GM12892 (cell line): ENCODE data around the gene THAP12.
A peak's percentile ranks its signal among the peaks of the same experiment; 100 is the strongest.

ENCODE experiments used
- DNase-seq: peaks from one replicate; pipeline ENCODE4 v3.0.0; 2011; ENCODE audit not compliant: insufficient read length
- FAIRE-seq: peaks from 2 replicates; lab custom pipeline; 2011; peaks lifted over from hg19 to GRCh38; lab: Jason Lieb, UNC
- POLR2A ChIP-seq: IDR thresholded peaks from 2 replicates; pipeline ENCODE4 v1.6.1; 2011; ENCODE audit warnings: low read depth, low read length, control low read depth
- POLR2AphosphoS5 ChIP-seq: IDR thresholded peaks from 2 replicates; pipeline ENCODE4 v1.6.1; 2011; ENCODE audit warnings: low read depth, low read length, control low read depth
- TAF1 ChIP-seq: IDR thresholded peaks from 2 replicates; pipeline ENCODE4 v1.6.1; 2011; ENCODE audit warnings: low read depth, mild to moderate bottlenecking, control low read depth, low read length, borderline replicate concordance

The THAP12 gene

GRCh38 chr11:76395296-76395695 is 14.4 kb upstream of the THAP12 start:
- no peak for TF ChIP-seq TAF1
- no peak for TF ChIP-seq POLR2A
- no peak for TF ChIP-seq POLR2AphosphoS5
- no peak for DNase-seq
- FAIRE-seq = no peak

DNA sequence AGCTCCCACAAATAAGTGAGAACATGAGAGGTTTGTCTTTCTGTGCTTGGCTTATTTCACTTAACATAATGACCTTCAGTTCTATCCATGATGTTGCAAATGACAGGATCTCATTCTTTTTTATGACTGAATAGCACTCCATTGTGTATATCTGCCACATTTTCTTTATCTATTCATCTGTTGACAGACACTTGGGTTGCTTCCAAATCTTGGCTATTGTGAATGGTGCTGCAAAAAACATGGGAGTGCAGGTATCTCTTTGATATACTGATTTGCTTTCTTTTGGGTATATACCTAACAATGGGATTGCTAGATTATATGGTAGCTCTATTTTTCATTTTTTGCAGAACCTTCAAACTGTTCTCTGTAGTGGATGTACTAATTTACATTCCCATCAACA is 13.5 kb upstream of the THAP12 start:
- DNase-seq (no peak), FAIRE-seq (no peak)
- TF ChIP-seq POLR2A = no peak
- no peak for TF ChIP-seq TAF1
- no peak for TF ChIP-seq POLR2AphosphoS5

DNA sequence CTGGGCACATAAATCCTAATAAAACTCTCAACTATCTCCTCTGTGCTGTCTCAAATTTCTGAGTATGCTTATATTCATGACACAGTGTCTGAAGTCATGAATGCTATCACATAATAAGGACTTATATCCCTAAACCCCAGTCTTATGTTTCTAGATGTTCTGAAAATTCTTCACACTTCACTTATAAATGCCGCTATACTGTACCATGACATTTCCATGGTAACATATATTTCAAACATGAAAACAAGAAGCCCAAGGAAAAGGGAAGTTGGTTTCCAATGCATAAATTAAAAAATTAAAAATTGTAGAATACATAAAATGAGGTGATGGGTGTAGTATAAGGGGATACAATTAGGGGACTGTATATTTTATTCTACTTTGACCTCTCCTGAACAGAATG is 11.9 kb upstream of the THAP12 start:
- DNase-seq (no peak), FAIRE-seq (no peak)
- TF ChIP-seq POLR2A (no peak), TAF1 (no peak), POLR2AphosphoS5 (no peak)

DNA sequence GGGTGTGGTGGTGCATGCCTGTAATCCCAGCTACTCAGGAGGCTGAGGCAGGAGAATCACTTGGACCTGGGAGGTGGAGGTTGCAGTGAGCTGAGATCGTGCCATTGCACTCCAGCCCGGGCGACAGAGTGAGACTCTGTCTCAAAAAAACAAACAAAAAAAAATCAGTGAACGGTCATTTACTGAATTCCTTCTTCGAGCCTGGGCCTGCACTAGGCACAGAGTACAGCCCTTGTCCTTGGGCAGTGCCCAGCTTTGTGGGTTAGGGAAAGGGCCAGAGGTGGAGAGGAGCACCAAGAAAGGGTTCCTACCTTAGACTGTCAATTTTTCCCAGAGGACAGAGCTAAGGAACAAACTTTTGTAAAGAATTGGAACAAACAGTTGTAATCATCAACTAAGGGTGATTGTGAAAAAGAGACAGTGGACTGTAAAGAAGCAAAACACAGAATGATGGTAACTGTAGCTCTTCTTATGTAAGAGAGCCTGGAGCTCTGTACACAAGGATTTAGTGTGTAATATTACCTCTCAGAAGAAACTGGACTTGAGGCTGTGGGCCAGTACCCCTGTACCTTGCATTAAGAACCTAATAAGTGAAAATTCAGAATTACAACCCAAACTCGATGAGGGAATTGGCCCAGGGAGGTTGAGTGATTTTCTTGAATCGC is 11.0 kb upstream of the THAP12 start:
- DNase-seq = no peak
- TF ChIP-seq POLR2AphosphoS5 (no peak), TAF1 (no peak), POLR2A (no peak)
- FAIRE-seq = no peak

DNA sequence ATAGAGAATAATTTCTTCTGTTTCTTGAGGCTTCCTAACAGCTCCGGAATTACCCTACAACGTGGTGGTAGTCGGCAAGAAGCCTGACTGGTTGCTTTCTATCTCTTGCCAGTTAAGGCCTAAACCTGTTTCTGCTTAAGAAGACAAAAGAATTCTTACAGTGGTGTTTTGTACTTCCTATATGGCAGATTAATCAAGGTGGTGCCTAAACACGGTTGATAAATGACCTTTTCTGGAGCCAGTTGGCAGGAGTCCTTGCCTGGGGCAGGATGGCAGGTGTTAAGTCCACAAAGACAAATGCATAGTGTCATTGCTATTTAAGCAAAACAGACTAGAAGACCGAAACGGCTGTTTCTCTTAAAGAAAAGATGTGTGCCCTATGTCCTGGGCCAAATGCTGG is 10.1 kb upstream of the THAP12 start:
- FAIRE-seq = no peak
- TF ChIP-seq TAF1 = no peak
- TF ChIP-seq POLR2AphosphoS5 = no peak
- TF ChIP-seq POLR2A = no peak
- DNase-seq = no peak

GRCh38 chr11:76388408-76388807 is 7.5 kb upstream of the THAP12 start:
- TF ChIP-seq POLR2A (no peak), TAF1 (no peak), POLR2AphosphoS5 (no peak)
- FAIRE-seq (no peak), DNase-seq (no peak)

GRCh38 chr11:76385903-76386302 is 5.0 kb upstream of the THAP12 start:
- FAIRE-seq (no peak), DNase-seq (no peak)
- TF ChIP-seq TAF1 (no peak), POLR2AphosphoS5 (no peak), POLR2A (no peak)

- DNase-seq (no peak), FAIRE-seq (no peak)
- no peak for TF ChIP-seq POLR2A
- TF ChIP-seq TAF1 = no peak
These were observed 1.3 kb upstream of the THAP12 start for GRCh38 chr11:76382209-76382608.

DNA sequence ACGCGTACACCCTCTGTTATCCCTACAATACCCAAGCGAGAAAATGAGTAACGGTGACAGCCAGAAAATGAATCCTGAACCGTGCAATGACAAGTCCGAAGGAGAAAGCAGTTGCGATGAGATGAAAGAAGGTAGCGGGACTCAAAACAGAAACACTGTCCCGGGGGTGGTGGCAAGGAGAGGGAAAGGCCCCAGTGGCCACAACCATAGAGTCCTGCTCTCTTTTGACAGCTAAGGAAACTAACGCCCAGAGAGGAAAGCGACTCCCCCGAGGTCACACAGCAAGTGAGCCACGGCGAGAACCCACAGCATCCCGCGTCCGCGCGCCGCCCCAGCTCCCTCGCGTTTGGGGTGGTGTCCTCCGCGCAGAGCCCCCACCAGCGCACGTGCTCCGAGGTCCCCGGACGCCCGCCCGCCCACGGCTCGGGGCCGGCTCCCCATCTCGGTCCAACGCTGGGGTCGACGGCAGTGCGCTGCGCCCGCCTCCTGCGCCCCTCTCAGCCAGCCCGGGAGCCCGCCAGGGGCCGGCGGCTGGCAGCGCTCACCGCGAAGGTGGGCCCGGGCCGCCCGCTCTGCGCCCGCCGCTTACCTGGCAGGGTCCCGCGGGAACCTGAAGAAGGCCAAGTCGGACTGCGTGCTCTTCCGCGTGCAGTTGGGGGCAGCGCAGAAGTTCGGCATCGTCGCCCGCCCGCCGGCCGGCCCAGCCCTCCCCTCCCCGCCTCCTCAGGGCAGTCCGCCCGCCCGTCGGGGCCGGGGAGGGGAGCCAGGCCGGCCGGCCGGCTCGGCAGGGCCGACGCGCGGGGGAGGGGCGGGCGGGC is 564 bp downstream of the THAP12 start:
- peak; percentile 30 for FAIRE-seq
- TF ChIP-seq TAF1 (no peak), POLR2AphosphoS5 (no peak)
- DNase-seq = peak; percentile 32

- no peak for TF ChIP-seq TAF1
- no peak for TF ChIP-seq POLR2A
- no peak for TF ChIP-seq POLR2AphosphoS5
- peak; percentile 38 for FAIRE-seq
- DNase-seq = no peak
These were observed 1.1 kb downstream of the THAP12 start for GRCh38 chr11:76379807-76380158.

DNA sequence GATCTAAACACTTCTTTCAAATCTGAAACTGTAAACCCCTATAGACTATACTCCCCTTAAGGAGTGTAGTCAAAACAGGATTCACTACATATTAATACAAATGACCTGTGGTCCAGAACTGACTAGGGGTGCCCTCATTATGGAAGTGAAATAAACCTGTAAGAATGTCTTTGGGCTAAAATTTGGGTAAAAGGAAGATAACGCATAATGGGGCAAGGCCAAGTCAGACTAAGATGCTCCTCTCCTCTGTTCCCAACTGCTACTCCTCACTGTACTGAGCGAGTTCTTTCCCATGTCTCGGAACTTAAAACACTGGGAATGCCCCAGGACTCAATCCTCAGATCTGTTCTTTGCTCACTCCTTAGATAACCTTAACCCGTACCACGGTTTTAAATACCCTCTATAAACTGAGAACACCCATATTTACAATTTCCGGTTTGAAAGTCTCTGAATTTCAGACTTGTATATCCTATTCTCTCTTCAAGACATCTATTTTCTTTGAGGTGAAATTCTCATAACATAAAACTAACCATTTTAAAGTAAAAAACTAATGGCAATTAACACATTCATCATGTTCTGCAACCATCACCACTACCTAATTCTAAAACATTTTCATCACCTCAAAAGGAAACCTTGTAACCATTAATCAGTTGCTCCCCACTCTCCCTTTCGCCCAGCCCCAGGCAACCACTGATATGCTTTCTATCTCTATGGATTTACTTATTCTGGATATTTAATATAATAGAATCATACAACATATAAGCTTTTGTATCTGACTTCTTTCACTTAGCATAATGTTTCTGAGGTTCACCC is 4.0 kb downstream of the THAP12 start:
- FAIRE-seq (peak; percentile 76), DNase-seq (no peak)
- TF ChIP-seq TAF1 (no peak), POLR2AphosphoS5 (no peak), POLR2A (no peak)

GRCh38 chr11:76371170-76371569 is 9.8 kb downstream of the THAP12 start:
- FAIRE-seq = peak; percentile 70

GRCh38 chr11:76369406-76369805 is 11.5 kb downstream of the THAP12 start:
- FAIRE-seq (no peak), DNase-seq (no peak)
- no peak for TF ChIP-seq POLR2A
- no peak for TF ChIP-seq TAF1
- no peak for TF ChIP-seq POLR2AphosphoS5

More at GRCh38 chr11:76371170-76371569, 9.8 kb downstream of the THAP12 start:
- DNase-seq = no peak
- TF ChIP-seq POLR2AphosphoS5 = no peak
- no peak for TF ChIP-seq TAF1
- no peak for TF ChIP-seq POLR2A
